ENCODE results near the gene ARMC5.

The ARMC5 gene

DNA sequence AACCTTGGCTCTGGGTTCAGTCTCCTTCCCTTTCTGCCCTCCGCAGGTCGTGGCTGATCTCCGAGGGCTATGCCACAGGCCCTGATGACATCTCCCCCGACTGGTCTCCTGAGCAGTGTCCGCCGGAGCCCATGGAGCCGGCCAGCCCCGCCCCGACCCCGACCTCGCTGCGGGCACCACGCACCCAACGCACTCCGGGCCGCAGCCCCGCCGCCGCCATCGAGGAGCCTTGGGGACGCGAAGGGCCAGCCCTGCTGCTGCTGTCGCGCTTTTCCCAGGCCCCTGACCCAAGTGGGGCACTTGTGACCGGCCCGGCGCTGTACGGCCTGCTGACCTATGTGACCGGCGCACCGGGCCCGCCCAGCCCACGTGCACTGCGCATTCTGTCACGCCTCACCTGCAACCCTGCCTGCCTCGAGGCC, 5.1 kb downstream of the ARMC5 start:
- no peak for DNase-seq

GRCh38 chr16:31464781-31465260, 5.5 kb downstream of the ARMC5 start:
- DNase-seq: no peak

GRCh38 chr16:31465788-31466370, 6.6 kb downstream of the ARMC5 start:
- DNase-seq: no peak

GRCh38 chr16:31466381-31466841, 7.1 kb downstream of the ARMC5 start:
- no peak for DNase-seq

- DNase-seq: no peak
Measured at GRCh38 chr16:31467151-31467773, 8.0 kb downstream of the ARMC5 start.

GRCh38 chr16:31467858-31468257, 8.6 kb downstream of the ARMC5 start:
- DNase-seq: no peak

DNA sequence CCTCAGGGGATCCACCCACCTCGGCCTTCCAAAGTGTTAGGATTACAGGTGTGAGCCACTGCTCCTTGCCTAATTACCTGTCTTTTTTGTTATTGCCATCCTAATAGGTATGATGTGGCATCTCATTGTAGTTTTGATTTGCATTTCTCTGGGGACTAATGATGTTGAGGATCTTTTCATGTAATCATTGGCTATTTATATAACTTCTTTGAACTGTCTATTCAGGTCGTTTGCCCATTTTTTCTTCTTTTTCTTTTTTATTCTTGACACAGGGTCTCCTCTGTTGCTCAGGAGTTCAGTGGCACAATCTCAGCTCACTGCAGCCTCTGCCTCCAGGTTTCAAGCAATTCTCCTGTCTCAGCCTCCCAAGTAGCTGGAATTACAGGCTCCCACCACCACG, 11.3 kb downstream of the ARMC5 start:
- DNase-seq: no peak

DNA sequence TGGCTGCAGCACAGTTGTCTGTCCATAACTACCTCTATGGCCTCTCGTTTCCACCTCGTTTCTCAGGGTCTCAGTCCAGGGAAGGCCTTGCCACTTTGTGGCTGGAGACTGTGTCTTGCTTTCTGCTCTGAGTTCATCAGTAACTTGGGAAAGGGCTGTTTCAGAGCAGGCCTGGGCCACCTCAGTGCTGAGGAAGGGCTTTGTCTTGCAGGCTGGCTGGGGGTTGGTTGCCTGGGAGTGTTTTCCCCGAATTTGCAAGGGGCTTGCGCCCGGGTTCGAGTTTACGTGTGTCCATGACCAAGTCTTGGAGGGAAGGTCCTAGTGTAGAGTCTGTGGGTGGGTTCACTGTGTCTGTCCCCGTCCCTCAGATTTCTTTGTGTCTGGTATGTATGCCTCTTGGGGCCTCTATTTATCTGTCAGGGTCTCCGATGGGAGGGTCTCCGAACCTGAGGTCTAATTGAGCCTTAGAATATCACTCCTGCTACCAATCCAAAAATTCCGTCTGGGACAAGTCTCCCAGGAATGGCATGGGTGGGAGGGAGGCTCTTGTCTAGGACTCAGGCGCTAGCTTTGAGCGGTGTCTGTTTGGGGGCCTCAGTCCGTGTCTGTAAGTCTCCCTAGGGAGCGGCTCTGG, 12.1 kb downstream of the ARMC5 start:
- no peak for DNase-seq

GRCh38 chr16:31471875-31472708, 12.8 kb downstream of the ARMC5 start, which contains the start of gene TGFB1I1:
Gene TGFB1I1 (plus strand): TSS chr16:31472152. CDS start chr16:31472189, 37 bp downstream.
- peak; percentile 16 for DNase-seq

- peak; percentile 40 for DNase-seq
Measured at GRCh38 chr16:31472709-31473203, 13.5 kb downstream of the ARMC5 start.

DNA sequence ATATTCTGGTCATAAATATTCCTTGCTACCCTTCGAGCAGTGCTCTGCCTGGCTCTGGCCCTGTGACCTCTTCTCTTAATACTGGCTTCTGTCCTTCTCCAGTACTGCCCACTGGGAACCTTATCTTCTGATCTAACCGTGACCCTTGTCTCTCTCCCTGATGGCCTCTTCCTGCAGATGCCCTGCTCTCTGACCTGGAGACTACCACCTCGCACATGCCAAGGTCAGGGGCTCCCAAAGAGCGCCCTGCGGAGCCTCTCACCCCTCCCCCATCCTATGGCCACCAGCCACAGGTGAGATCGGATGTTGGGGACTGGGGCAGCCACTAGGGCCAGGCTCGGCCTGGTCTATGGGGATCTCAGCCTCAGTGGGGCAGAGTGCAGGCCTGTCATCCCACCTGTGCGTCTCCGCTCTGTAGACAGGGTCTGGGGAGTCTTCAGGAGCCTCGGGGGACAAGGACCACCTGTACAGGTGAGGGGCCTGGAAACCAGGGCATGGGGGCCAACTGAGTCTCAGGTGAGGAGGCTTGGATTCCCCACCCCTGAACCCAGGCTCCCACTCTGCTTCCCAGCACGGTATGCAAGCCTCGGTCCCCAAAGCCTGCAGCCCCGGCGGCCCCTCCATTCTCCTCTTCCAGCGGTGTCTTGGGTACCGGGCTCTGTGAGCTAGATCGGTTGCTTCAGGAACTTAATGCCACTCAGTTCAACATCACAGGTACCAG, 14.1 kb downstream of the ARMC5 start:
- no peak for DNase-seq

DNA sequence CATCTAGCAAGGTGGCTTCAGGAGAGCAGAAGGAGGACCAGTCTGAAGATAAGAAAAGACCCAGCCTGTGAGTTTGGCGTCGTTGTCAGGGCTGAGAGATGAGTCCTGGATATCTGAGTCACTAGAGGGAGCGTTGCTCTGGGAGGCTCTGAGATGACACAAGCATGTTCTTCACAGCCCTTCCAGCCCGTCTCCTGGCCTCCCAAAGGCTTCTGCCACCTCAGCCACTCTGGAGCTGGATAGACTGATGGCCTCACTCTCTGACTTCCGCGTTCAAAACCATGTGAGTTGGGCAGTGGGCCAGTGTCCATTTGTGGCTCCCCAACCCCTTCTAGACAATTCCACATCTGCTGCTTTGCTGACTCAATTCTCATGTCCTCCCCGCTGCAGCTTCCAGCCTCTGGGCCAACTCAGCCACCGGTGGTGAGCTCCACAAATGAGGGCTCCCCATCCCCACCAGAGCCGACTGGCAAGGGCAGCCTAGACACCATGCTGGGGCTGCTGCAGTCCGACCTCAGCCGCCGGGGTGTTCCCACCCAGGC, 14.9 kb downstream of the ARMC5 start:
- DNase-seq: no peak

GRCh38 chr16:31474773-31475738, 15.8 kb downstream of the ARMC5 start:
- DNase-seq: no peak

- DNase-seq: peak; percentile 48
Measured at GRCh38 chr16:31475946-31476302, 16.6 kb downstream of the ARMC5 start.

GRCh38 chr16:31476303-31477219, 17.3 kb downstream of the ARMC5 start:
- peak; percentile 90 for DNase-seq

DNA sequence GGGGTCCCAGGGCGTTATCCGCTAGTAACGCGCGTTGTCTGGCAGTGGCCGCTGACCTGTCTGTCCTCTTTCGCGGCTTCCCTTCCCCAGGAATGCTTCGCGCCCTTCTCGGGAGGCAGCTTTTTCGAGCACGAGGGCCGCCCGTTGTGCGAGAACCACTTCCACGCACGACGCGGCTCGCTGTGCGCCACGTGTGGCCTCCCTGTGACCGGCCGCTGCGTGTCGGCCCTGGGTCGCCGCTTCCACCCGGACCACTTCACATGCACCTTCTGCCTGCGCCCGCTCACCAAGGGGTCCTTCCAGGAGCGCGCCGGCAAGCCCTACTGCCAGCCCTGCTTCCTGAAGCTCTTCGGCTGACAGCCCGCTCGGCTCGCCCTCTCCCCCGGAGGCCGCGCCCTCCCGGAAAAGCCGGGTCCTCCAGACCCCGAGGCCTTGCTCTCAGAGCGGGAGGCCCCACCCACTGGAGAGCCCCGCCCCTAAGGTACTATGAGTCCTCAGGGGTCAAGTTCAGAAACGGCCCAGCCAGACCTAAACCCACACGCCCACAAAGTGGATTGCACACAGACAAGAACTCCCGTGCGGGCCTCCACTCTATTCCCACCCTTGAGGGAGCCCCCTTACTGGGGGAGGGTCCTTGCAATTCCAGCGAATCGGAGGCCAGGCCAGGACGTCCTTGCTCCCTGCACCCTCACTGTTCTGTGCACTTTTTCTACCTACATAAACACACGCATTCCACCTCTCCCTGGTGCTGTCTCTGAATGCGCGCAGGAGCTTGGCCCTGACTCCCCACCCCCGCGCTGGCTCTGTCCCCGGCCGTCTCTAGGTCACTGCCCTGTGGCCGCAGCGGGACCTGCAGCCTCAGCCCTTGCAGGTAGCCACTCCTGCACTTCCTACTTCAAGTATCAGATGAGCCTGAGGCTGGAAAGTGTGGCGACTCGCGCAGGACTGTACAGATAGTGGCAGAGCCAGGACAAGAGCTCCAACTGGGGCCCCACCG, 18.2 kb downstream of the ARMC5 start:
- DNase-seq: peak; percentile 66

DNA sequence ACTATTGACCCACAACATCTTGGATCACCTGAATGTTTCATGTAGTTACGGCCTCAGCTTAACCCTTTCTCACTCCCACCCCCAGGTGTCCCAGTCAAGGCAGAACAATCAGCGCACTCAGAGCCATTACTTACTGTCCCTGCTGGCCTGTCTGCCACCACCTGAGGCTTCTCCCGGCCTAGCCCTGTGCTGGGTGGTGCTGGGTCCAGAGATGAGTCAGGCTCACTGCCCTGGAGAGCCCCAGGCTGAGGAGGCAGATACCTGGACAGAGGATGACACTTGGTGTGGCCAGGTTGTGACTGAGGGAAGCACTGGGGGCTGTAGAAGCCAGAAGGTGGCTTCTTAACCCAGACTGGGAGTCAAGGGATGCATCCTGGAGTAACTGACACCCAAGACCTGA, 19.7 kb downstream of the ARMC5 start:
- no peak for DNase-seq

- DNase-seq: no peak
Measured at GRCh38 chr16:31479751-31480150, 20.4 kb downstream of the ARMC5 start.
